CD4-positive, alpha-beta T cell treated with Interleukin-17A for 4 hours (primary cell): ENCODE measurements around the gene TECPR2.

Experiments used
- DNase-seq: peaks from one replicate; pipeline ENCODE4 v3.0.0-alpha.2; 2020; ENCODE audit warnings: mixed read lengths

Gene TECPR2

DNA sequence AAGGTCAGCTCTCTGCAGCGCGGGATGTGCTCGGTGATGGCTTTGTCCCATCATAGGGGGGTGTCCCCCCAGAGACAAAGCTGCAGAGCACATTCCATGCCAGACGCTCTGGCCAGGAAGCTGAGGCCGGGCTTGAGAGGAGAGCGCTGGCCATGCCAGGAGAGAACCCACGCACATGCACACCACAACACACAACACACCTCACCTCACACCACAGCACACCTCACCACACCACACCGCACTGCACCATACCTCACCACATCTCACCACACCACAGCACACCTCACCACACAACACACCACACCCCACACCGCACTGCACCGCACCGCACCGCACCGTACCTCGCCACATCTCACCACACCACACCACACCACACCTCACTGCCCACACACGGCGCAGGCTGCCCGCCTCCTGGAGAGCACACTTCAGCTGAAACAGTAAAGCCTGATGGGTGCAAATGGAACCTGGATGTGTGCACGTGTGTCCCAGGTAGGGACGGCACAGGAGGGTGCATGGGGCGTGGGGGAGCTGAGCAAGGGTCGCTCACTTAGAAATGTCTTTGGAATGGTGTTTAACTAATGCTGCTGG is 136.0 kb downstream of the TECPR2 start:
- no peak for DNase-seq

DNA sequence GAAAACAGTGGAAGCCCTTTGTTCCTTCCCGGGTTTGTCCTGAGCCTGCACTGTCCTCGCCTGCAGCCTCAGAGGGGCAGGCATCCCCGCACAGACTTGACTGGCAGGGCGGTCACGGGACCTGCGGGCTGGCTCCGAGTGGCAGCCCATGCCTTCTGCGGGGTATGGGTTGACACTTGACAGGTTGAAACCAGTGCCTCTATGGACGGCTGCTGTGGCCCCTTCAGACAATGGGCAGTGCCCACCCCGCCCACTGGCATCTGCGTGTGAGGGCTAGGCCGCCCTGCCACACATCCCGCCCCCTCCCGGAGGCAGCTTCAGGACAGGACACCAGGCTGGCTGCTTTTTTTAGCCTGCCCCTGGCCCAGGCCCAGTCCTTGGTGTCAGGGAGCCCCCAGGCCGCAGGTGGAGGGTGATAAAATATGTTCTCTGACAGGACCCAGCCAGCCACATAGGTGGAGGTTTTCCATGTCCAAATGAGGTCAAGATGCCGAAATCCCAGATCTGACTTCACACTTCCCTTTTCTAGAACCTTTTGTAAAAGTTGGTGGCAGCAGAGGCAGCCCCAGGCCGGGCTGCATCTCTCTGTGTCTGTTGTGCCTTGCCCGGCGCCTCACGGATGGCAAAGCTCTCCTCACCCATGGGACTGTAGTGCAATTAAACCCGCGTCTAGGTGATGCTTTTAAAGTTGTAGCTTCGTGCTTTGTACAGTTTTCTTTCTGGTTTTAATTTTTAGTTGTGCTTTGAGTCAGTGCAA is 136.8 kb downstream of the TECPR2 start:
- no peak for DNase-seq

GRCh38 chr14:102500158-102500662 is 137.5 kb downstream of the TECPR2 start:
- no peak for DNase-seq

- DNase-seq, result no peak
These were observed 138.0 kb downstream of the TECPR2 start for GRCh38 chr14:102500713-102501112.

DNA sequence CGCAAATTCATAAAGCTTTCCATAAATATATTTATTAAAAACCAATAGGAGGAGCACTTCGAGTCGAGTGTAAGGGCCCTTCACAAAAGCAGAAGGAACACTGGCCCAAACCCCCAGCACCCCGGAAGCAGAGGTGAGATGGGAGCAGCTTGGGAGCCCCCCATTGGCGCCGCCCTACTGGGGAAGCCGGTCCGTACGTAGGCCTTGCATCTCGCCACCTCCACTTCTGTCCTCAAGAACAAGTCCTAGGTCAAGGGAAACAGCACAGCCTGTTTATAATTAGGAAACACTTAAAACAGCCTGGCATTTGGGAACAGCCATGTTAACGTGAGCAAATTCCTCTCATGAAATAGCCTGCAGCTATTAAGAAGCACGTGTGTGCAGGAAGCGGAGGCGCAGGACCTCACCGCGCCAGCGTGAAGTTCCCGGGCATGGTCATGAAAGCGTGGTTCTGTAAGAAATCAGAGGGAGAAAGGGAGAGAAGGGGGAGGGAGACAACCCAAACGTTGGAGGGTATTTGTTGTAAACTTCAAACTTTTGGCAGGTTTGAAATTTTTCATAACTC is 139.1 kb downstream of the TECPR2 start:
- DNase-seq, result no peak

DNA sequence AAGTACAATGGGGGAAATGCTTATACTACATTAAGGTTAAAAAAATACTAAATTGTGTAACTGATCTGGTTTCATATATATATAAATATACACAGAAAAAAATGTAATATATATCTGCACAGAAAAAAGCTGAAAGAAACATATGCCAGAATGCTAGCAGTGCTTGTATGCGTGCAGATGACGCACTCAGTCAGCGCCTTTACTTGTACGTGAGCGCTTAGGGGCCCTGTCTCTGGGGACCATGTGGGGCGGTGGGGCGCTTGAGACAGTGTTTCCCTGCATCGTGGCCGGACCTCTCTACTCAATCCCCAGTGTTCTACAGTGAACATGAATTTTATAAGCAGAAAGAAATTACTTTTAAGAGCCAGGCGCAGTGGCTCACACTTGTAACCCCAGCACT is 139.8 kb downstream of the TECPR2 start:
- DNase-seq, result no peak

GRCh38 chr14:102503641-102504327 is 141.0 kb downstream of the TECPR2 start:
- no peak for DNase-seq

DNA sequence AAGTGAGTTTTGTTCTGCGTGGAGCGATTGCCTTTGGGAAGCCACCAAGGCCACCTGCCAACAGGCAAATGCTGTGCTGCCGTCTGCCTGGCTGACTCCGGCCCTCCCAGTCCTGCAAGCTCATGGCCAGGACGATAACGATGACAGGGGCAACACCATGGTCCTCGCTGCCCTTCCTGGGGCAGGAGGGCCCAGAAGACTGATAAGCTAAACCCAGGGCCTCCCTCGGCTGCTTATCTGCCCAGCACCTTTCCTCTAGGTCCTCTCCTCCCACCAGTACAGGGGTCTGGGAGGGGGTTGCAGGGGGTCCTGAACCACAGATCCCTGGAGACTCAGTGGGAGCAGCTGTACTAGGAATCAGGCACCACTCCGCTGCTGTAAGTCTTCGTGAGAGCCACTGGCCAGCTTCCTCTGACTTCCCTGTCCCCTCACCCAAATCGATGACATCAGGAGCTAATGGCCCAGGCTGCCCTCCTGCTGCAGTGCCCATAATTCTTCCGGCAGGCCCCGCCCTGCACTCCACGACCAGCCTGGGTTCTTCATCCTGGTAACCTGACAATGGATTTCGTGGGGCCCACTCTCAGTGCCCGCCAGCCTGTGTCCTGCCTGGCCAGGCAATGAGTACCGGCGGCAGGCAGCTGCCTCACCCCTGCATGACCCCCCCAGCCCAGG is 141.7 kb downstream of the TECPR2 start:
- DNase-seq, result no peak

GRCh38 chr14:102505000-102505619 is 142.4 kb downstream of the TECPR2 start:
- no peak for DNase-seq

GRCh38 chr14:102505775-102506625 is 143.3 kb downstream of the TECPR2 start:
- DNase-seq, result no peak

- no peak for DNase-seq
These were observed 143.8 kb downstream of the TECPR2 start for GRCh38 chr14:102506626-102506925.

- peak; percentile 15 for DNase-seq
These were observed 144.5 kb downstream of the TECPR2 start for GRCh38 chr14:102507081-102507856.

- DNase-seq, result no peak
These were observed 145.1 kb downstream of the TECPR2 start for GRCh38 chr14:102507857-102508312.

DNA sequence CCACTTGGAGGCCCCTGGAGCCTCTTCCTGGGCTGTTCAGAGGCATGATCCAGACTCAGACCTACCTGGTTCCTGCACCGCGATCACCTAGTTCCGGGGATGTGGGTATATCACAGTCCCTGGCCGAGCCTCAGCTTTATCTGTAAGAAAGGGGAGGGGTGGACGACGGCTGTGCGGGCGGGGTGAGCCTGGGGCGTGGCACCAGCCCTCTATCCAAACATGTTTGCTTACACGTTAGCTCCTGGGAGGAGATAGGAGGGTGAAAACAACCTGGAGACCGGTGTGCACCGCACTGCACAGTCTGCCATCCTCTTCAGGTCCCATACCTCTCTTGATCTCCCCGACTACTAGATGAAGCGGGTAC is 145.7 kb downstream of the TECPR2 start:
- no peak for DNase-seq

- peak; percentile 57 for DNase-seq
These were observed 146.3 kb downstream of the TECPR2 start for GRCh38 chr14:102508774-102509745.

- DNase-seq, result peak; percentile 95
These were observed 147.2 kb downstream of the TECPR2 start, which contains the start of gene ANKRD9 for GRCh38 chr14:102509746-102510615. TSS of gene ANKRD9 (minus strand) at chr14:102509776. CDS start at chr14:102507889, 1,887 bp downstream.

DNA sequence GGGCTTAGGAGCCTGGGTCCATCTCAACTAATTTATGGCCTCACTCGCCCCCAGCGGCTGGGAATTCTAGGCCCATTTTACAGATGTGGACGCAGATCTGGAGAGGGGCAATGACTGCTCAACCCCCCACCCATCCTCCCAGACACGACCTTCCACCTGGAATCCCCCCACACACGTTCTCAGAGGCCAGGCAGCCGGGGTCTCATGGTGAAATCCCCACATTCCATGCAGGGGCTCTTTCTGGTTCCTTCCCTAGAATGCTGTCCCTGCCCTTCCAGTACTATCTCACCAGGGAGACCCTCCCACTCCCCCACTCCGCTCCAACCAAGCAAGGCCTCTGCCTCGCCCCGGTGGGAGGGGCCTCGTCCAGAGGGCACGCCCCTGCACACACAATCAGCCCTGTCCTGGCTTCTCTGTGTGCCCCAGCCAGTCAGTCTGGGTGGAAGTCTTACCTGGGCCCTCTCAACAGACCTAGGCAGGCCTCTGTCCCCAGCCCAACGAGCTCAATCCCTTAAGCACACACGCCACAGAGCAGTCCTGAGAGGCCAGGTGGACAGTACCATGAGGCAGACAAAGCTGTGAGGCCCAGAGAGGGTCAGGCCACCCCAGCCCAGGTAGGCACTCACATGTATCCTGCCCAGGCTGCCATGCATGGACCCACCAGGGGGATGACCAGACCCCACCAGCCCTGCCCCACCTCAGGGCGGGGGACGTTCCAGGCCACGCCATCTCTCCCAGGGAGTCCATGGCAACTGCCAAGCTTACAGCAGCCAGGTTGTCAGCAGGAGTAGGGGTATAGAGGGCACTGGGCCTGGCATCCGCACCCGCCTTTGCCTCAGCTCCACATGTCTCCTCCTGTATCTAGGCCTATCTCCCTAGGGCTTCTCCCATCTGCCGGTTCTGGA is 148.1 kb downstream of the TECPR2 start:
- peak; percentile 51 for DNase-seq
